Calu3 (cell line): ENCODE results near the gene SF3B2. TPM values are rescaled to one million over a fixed set of nuclear protein-coding genes. Genes with fewer than 3 reads are reported as not detected.

Experiments used
- BruUV-seq: library from RNA; stranded (reverse); fragments of 400-500 nt; replicated peaks from 2 replicates; lab custom pipeline; 2021; lab: Mats Ljungman, UMichigan
- CTCF ChIA-PET: fragments of 300-600 bp; sonication (Branson Sonifier 250); formaldehyde crosslinking; loops from one replicate; lab custom pipeline; 2022; ENCODE audit warnings: antibody characterized with exemption; lab: Charles Lee
- DNase-seq: peaks from one replicate; pipeline ENCODE4 v3.0.0; 2022
- H3K27ac Mint-ChIP-seq: one replicate; pipeline ENCODE4 v1.8.0; 2022; ENCODE audit warnings: mixed read lengths; ENCODE audit not compliant: unreplicated experiment
- H3K27me3 Mint-ChIP-seq: one replicate; pipeline ENCODE4 v1.8.0; 2022; ENCODE audit warnings: mixed read lengths; ENCODE audit not compliant: unreplicated experiment
- H3K36me3 Mint-ChIP-seq: one replicate; pipeline ENCODE4 v1.8.0; 2022; ENCODE audit warnings: mild to moderate bottlenecking, moderate library complexity, mixed read lengths; ENCODE audit not compliant: insufficient read depth, unreplicated experiment
- H3K4me1 Mint-ChIP-seq: one replicate; pipeline ENCODE4 v1.8.0; 2022; ENCODE audit warnings: mild to moderate bottlenecking, low read depth, mixed read lengths; ENCODE audit not compliant: unreplicated experiment
- H3K4me3 Mint-ChIP-seq: one replicate; pipeline ENCODE4 v1.8.0; 2022; ENCODE audit warnings: mild to moderate bottlenecking, low read depth, moderate library complexity, mixed read lengths; ENCODE audit not compliant: unreplicated experiment
- H3K9me3 Mint-ChIP-seq: one replicate; pipeline ENCODE4 v1.8.0; 2022; ENCODE audit warnings: low read depth, mixed read lengths; ENCODE audit not compliant: unreplicated experiment
- intact Hi-C: fragments of 100-400 bp; cut with micrococcal nuclease; formaldehyde crosslinking; loops from one replicate; pipeline ENCODE4 v1.10.0; 2022; ENCODE audit not compliant: unreplicated experiment
- total RNA-seq: library from RNA; stranded (reverse); gene quantifications from 2 replicates; pipeline ENCODE4 v1.2.3, GENCODE V29; 2022
- TF ChIP-seq, protein P1 (sequence below): fragments of 200-600 bp; IDR thresholded peaks from one replicate; pipeline ENCODE4 v1.8.0; 2022; ENCODE audit warnings: antibody characterized with exemption; ENCODE audit not compliant: unreplicated experiment

SF3B2 gene
- total RNA-seq, 1 experiment from 2014 or later = 173 TPM

DNA sequence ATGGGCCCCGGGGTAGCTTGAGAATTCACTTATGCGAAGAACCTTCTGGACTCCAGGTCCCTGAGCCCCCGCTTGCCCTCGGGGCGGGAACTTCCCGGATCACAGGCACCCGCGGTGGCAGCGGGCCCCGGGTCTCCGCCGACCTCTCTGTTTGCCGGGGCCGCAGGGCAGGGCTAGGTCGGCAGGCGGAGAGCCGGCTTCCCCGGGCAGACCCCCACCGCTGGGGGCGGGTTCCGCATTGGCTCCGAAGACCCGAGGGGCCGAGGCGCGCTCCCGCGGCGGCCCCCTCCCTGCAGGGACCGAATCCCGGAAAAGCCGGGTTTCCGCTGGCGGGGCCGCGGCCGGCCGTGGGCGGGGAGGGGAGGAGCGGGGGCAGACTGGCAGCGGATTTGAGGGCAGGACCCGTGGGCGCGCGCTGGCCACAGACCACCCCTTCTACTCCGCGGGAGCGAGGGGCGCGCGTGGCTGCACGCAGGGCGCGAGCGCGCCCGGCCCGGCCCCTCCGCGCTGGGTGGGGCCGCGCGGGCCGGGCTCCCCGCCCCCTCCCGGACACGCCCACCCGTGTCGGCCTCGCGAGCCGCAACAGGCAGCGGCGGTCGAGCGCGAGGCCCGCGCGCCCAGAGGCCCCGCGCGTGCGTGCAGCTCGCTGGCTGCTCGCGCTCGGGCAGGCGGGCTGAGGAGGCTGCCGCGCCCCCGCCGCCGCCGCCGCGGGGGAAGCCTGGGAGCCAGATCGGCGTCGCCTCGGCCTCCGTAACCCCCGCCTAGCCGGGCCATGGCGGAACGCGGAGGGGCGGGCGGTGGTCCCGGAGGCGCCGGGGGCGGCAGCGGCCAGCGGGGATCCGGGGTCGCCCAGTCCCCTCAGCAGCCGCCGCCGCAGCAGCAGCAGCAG is 17.8 kb downstream of the SF3B2 start, which contains the start of gene PACS1:
Gene PACS1 (plus strand): TSS at position 558 of the 889 bp plus-strand sequence. CDS start 215 bp downstream, at position 773.
- intact Hi-C loops = no loop called here
- no peaks in the 10 kb centered on the region for H3K27me3 Mint-ChIP-seq
- H3K4me3 Mint-ChIP-seq = peak within 1 kb of the TSS; percentile 77
- DNase-seq = peak; percentile 51
- H3K9me3 Mint-ChIP-seq = no peaks in the 10 kb centered on the region
- CTCF ChIA-PET = interaction anchor here (0.6 to 1.4 kb wide), 4 partner anchors 25 to 50 kb away, joined by 3 to 6 read pairs (median 4); no protein-coding TSS in a partner anchor
- TF ChIP-seq, protein P1, sequence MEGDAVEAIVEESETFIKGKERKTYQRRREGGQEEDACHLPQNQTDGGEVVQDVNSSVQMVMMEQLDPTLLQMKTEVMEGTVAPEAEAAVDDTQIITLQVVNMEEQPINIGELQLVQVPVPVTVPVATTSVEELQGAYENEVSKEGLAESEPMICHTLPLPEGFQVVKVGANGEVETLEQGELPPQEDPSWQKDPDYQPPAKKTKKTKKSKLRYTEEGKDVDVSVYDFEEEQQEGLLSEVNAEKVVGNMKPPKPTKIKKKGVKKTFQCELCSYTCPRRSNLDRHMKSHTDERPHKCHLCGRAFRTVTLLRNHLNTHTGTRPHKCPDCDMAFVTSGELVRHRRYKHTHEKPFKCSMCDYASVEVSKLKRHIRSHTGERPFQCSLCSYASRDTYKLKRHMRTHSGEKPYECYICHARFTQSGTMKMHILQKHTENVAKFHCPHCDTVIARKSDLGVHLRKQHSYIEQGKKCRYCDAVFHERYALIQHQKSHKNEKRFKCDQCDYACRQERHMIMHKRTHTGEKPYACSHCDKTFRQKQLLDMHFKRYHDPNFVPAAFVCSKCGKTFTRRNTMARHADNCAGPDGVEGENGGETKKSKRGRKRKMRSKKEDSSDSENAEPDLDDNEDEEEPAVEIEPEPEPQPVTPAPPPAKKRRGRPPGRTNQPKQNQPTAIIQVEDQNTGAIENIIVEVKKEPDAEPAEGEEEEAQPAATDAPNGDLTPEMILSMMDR = no peak
- no TSS peak for BruUV-seq
- peaks cover 41% of the 10 kb centered on the region for H3K4me1 Mint-ChIP-seq
- peaks cover 59% of the 10 kb centered on the region for H3K36me3 Mint-ChIP-seq
- H3K27ac Mint-ChIP-seq = peak within 1 kb of the TSS; percentile 81

DNA sequence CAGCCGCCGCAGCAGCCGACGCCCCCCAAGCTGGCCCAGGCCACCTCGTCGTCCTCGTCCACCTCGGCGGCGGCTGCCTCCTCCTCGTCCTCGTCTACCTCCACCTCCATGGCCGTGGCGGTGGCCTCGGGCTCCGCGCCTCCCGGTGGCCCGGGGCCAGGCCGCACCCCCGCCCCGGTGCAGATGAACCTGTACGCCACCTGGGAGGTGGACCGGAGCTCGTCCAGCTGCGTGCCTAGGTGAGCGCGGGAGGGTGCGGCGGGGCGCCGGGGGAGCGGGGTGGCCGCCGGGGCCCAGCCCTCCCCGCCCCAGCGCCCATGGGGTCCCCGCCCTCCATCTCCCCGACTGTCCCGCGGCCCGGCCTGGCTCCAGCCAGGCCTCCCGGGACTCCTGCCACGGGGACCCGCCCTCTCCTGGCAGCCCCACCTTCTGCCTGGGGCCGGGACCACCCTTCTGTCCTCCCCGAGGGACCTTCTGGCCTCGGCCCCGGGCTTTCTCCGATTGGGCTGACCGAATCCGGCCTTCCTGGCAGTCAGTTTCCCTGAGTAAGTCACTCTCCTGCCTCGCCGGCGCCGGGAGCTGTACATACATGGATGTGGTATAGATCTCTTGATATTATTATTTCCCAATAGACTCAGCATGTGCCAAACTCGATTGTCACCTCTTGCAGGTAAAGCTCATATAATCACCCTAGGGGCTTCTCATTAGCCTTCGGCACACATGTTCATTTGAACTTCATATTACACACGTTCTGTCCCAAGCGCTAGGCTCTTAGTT is 18.6 kb downstream of the SF3B2 start:
- DNase-seq = peak; percentile 30
- TF ChIP-seq, protein P1 = no peak

DNA sequence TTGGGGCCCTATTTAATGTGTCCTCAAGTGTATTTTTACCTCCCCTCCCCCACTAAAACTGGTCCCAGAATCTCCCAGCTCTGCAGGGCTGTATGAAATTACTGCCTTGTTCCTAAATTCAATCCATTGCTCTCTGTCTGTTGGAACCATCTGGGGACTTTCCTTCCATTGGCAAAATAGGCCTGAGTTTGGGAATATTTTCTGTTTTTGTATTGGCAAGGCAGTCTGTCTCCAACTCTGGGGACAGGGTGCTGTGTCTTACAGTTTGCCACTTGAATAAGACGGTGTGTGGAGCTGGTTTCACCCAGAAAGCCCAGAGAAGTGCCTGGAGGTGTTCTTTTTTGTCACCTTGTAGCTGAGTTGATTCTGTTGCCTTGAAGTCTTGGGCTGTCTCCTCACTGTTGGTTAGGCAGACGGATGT is 19.2 kb downstream of the SF3B2 start:
- H3K27me3 Mint-ChIP-seq = no peaks in the 10 kb centered on the region
- peak overlapping the region; percentile 77 for H3K4me3 Mint-ChIP-seq
- peaks cover 41% of the 10 kb centered on the region for H3K4me1 Mint-ChIP-seq
- no TSS peak for BruUV-seq
- TF ChIP-seq, protein P1 = no peak
- CTCF ChIA-PET = interaction anchor here (0.5 to 1.1 kb wide), 4 partner anchors 13 to 86 kb away, joined by 3 to 7 read pairs (median 4); no protein-coding TSS in a partner anchor
- intact Hi-C loops = no loop called here
- H3K27ac Mint-ChIP-seq = peak overlapping the region; percentile 81
- no peaks in the 10 kb centered on the region for H3K9me3 Mint-ChIP-seq
- DNase-seq = no peak
- H3K36me3 Mint-ChIP-seq = peaks cover 47% of the 10 kb centered on the region

More for the DNA sequence above, 18.6 kb downstream of the SF3B2 start:
- CTCF ChIA-PET = interaction anchor here (0.5 to 1.1 kb wide), 5 partner anchors 12 to 85 kb away, joined by 3 to 7 read pairs (median 4); no protein-coding TSS in a partner anchor
- BruUV-seq = no TSS peak
- Mint-ChIP-seq H3K4me1 (peaks cover 41% of the 10 kb centered on the region), H3K27ac (peak overlapping the region; percentile 81), H3K9me3 (no peaks in the 10 kb centered on the region), H3K36me3 (peaks cover 53% of the 10 kb centered on the region), H3K27me3 (no peaks in the 10 kb centered on the region), H3K4me3 (peak overlapping the region; percentile 77)
- intact Hi-C loops = no loop called here

DNA sequence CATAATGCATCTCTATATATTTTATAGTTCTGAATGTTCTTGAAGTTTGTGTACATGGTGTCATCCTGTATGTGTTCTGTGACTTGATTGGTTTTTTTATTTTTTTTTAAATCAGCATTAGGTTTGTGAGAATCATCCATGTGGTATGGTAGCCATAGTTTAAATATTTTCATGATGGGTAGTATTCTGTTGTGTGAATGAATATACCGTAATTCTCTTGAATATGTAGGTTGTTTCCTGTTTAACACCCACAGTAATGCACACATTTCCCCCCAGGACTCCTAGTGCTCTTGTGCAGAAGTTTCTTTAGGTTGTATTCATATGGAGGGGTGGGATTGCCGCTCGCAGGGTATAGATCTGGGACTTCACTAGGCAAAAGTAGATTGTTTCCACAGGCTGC is 19.9 kb downstream of the SF3B2 start:
- no peak for DNase-seq
- Mint-ChIP-seq H3K4me1 (peaks cover 35% of the 10 kb centered on the region), H3K9me3 (no peaks in the 10 kb centered on the region), H3K27me3 (no peaks in the 10 kb centered on the region), H3K36me3 (peaks cover 40% of the 10 kb centered on the region), H3K4me3 (peak overlapping the region; percentile 77), H3K27ac (no peak overlapping the region)
- BruUV-seq = TSS peak; percentile 18
- intact Hi-C loops = no loop called here
- CTCF ChIA-PET = no interaction called here
- TF ChIP-seq, protein P1 = no peak
